GM23338 (cell line): ENCODE results near the gene IL17A.

Experiments used
- CREB1 ChIP-seq: fragments of 250-450 bp; sonication (Bioruptor Pico); IDR thresholded peaks from 2 replicates; pipeline ENCODE4 v1.5.0; 2020; ENCODE audit warnings: low read depth, mild to moderate bottlenecking, moderate library complexity
- CTCF ChIP-seq, 2 experiments: fragments of 200-600 bp in 1 of 2; sonication (generic) in 1 of 2; conservative IDR thresholded peaks; 2 replicates each; pipeline versions ENCODE4 v1.5.1 to v1.6.1; 2016 to 2017; ENCODE audit warnings: antibody characterized with exemption in 2 of 2, low read depth in 2 of 2, mild to moderate bottlenecking in 2 of 2, moderate library complexity in 1 of 2
- ETS1 ChIP-seq: IDR thresholded peaks from 2 replicates; pipeline ENCODE4 v1.6.1; 2016; ENCODE audit warnings: antibody characterized with exemption
- EZH2 ChIP-seq: fragments of 200-600 bp; sonication (generic); IDR thresholded peaks from one replicate; pipeline ENCODE4 v1.8.0; 2017; ENCODE audit warnings: antibody characterized with exemption, mild to moderate bottlenecking, low read depth; ENCODE audit not compliant: unreplicated experiment
- EZH2phosphoT487 ChIP-seq: fragments of 200-600 bp; sonication (generic); IDR thresholded peaks from one replicate; pipeline ENCODE4 v1.8.1; 2018; ENCODE audit warnings: antibody characterized with exemption; ENCODE audit not compliant: unreplicated experiment
- JUNB ChIP-seq: IDR thresholded peaks from one replicate; pipeline ENCODE4 v1.6.1; 2016; ENCODE audit warnings: antibody characterized with exemption; ENCODE audit not compliant: unreplicated experiment
- POLR2AphosphoS5 ChIP-seq: IDR thresholded peaks from 2 replicates; pipeline ENCODE4 v1.6.1; 2016; ENCODE audit warnings: antibody characterized with exemption, low read depth
- REST ChIP-seq: IDR thresholded peaks from one replicate; pipeline ENCODE4 v1.6.1; 2018; ENCODE audit warnings: antibody characterized with exemption; ENCODE audit not compliant: unreplicated experiment
- STAT1 ChIP-seq: IDR thresholded peaks from one replicate; pipeline ENCODE4 v1.6.1; 2016; ENCODE audit warnings: antibody characterized with exemption; ENCODE audit not compliant: unreplicated experiment
- ZNF114 ChIP-seq: fragments of 250-450 bp; sonication (Bioruptor Pico); IDR thresholded peaks from 2 replicates; pipeline ENCODE4 v1.5.0; 2020; ENCODE audit warnings: mild to moderate bottlenecking, moderate library complexity
- ZNF331 ChIP-seq: fragments of 250-450 bp; sonication (Bioruptor Pico); IDR thresholded peaks from 2 replicates; pipeline ENCODE4 v1.5.0; 2020; ENCODE audit warnings: low read depth, mild to moderate bottlenecking, moderate library complexity
- ZNF462 ChIP-seq: fragments of 250-450 bp; sonication (Bioruptor Pico); IDR thresholded peaks from 2 replicates; pipeline ENCODE4 v1.5.0; 2020; ENCODE audit warnings: mild to moderate bottlenecking, moderate library complexity

GRCh38 chr6:52231406-52232127, 45.4 kb downstream of the IL17A start:
- TF ChIP-seq EZH2phosphoT487 (no peak), REST (no peak), EZH2 (no peak), CTCF (conservative IDR thresholded peaks at IDR 0.05; ENCODE audit: low read depth in 2 of 2) (no peak), JUNB (no peak), ETS1 (no peak), CREB1 (CRISPR knock-in tag) (no peak), POLR2AphosphoS5 (no peak), ZNF114 (CRISPR knock-in tag) (no peak), STAT1 (no peak), ZNF462 (CRISPR knock-in tag) (no peak), ZNF331 (no peak)
